ENCODE data around the gene MRPS15.
A peak's percentile ranks its signal among the peaks of the same experiment; 100 is the strongest.

MRPS15 gene

DNA sequence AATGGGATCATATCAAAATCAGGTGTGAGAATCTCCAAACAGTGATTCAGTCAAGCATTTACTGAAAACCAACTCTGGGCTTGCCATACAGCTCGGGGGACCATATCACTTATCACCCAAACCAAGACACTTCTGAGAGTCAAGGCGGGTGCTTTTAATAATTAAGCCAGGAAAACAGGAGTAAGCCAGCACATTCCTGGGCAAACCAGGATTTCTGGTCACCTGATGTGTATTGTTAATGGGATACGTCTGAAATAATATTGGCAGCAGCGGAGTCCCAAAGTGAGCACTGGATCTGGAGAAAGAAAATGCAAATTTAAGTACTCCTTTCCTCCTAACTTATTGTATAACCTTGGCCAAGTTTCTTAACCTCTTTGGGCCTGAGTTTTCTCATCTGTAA is 31.6 kb downstream of the MRPS15 start:
- TF ChIP-seq, protein P1, sequence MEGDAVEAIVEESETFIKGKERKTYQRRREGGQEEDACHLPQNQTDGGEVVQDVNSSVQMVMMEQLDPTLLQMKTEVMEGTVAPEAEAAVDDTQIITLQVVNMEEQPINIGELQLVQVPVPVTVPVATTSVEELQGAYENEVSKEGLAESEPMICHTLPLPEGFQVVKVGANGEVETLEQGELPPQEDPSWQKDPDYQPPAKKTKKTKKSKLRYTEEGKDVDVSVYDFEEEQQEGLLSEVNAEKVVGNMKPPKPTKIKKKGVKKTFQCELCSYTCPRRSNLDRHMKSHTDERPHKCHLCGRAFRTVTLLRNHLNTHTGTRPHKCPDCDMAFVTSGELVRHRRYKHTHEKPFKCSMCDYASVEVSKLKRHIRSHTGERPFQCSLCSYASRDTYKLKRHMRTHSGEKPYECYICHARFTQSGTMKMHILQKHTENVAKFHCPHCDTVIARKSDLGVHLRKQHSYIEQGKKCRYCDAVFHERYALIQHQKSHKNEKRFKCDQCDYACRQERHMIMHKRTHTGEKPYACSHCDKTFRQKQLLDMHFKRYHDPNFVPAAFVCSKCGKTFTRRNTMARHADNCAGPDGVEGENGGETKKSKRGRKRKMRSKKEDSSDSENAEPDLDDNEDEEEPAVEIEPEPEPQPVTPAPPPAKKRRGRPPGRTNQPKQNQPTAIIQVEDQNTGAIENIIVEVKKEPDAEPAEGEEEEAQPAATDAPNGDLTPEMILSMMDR (IDR thresholded peaks at IDR 0.05; ENCODE audit: low read depth, low read length, missing control alignments) = no peak
- in situ Hi-C loops (cut with HindIII; ENCODE audit: low sequenced_read_pairs) = no loop called here
- H3K4me3 ChIP-seq (ENCODE audit: low read depth, low read length) = no peak overlapping the region
- no peak for DNase-seq (ENCODE audit: low read depth)

DNA sequence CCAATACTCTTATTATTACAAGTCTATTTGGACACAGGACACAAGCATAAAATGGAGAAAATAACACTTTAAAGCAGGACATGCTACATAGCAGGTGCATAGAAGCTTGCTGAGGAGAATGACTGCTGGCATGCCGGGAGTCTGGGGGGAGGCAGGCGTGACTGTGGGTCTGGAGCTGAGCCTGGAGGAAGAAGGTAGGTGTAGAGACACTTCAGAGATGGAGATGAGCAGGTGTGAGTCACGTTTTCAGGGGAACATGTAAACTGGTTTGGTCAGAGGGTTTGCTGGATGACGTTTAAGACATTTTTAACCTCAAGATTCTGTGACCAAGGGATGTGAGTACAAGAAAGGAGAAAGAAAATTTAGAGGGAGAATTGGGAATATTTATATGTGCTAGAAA is 38.4 kb downstream of the MRPS15 start:
- no peak overlapping the region for H3K4me3 ChIP-seq (ENCODE audit: low read depth, low read length)
- in situ Hi-C loops (cut with HindIII; ENCODE audit: low sequenced_read_pairs) = no loop called here
- TF ChIP-seq, protein P1 (IDR thresholded peaks at IDR 0.05; ENCODE audit: low read depth, low read length, missing control alignments) = no peak
- no peak for DNase-seq (ENCODE audit: low read depth)

DNA sequence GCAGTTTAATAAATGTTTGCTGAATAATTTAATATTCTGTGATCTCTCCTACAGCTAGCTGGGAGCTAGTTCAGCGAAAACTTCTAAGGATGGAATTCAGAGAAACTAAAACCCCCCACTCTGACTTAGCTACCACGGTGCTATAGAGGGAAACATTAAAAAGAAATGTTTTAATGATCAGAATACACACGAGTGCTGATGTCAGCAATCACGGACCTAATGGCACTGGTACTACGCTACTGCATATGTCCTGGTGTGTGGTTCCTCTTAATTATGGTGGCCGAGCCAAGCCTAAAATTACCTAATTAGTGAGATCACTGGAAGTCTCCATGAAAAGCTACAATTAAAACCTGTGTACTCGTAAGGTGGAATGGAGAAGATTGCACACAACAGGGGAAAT is 42.5 kb downstream of the MRPS15 start:
- no peak overlapping the region for H3K4me3 ChIP-seq (ENCODE audit: low read depth, low read length)
- in situ Hi-C loops (cut with HindIII; ENCODE audit: low sequenced_read_pairs) = no loop called here
- DNase-seq (ENCODE audit: low read depth) = no peak
- TF ChIP-seq, protein P1 (IDR thresholded peaks at IDR 0.05; ENCODE audit: low read depth, low read length, missing control alignments) = no peak

DNA sequence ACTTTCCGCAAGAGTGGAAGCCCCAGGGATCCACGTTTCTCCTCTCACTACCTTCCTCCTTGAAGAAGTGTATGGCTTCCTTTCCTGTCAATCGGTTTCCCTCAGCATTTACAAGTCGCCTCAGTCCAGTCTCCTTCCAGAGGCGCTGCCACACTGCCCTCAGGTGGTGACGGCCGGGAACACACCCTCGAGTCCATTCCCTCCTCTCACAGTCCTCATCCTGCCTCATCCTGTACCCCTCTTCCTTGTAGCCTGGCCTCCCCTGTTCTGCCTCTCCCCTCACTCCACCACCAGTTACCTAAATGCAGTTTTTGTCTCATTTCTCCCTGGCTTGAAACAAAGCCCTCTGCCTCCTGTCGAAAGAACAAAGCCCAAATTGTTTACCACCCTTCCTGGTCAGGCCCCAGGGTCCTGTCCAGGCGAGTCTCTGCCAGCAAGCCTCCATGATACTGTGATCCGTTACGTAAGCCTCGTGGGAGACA is 43.3 kb downstream of the MRPS15 start:
- DNase-seq (ENCODE audit: low read depth) = peak; percentile 76
- TF ChIP-seq, protein P1 (IDR thresholded peaks at IDR 0.05; ENCODE audit: low read depth, low read length, missing control alignments) = peak; percentile 97
- no peak overlapping the region for H3K4me3 ChIP-seq (ENCODE audit: low read depth, low read length)
- in situ Hi-C loops (cut with HindIII; ENCODE audit: low sequenced_read_pairs) = no loop called here

DNA sequence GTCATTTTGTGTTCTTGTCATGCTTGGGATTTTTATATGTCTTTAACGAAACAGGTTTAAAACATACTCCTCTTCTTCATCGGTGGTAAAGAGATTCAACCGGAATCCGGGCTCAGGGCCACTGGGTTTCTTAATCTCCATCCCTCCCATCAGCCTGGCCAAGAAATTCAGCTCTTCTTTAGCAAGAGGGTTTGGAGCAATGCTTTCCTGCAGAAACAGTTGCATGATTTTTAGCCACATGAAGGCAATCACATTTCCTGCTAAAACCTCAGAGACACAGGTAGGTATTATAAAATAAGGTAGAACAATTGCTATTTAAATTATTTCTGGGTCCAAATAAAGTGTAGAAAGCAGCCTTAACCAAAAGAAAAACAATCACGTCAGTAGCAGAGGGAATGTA is 43.8 kb downstream of the MRPS15 start:
- TF ChIP-seq, protein P1 (IDR thresholded peaks at IDR 0.05; ENCODE audit: low read depth, low read length, missing control alignments) = no peak
- DNase-seq (ENCODE audit: low read depth) = no peak
- in situ Hi-C loops (cut with HindIII; ENCODE audit: low sequenced_read_pairs) = no loop called here
- H3K4me3 ChIP-seq (ENCODE audit: low read depth, low read length) = no peak overlapping the region

DNA sequence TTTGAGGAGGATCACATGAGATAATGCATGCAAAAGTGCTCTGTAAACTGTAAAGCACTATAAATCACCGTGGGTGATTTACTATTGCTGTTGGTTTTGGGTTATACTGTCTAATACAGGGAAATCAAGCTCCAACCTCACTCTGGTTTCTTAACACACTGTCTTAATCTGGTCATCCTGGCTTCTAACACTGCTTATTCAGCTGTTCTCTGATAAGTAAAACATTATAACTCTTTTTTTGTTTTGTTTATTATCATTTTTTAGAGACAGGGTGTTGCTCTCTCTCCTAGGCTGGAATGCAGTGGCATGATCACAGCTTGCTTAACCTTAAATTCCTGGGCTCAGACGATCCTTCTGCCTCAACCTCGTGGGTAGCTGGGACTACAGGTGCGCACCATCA is 44.6 kb downstream of the MRPS15 start:
- in situ Hi-C loops (cut with HindIII; ENCODE audit: low sequenced_read_pairs) = no loop called here
- H3K4me3 ChIP-seq (ENCODE audit: low read depth, low read length) = no peak overlapping the region
- no peak for DNase-seq (ENCODE audit: low read depth)
- TF ChIP-seq, protein P1 (IDR thresholded peaks at IDR 0.05; ENCODE audit: low read depth, low read length, missing control alignments) = no peak

DNA sequence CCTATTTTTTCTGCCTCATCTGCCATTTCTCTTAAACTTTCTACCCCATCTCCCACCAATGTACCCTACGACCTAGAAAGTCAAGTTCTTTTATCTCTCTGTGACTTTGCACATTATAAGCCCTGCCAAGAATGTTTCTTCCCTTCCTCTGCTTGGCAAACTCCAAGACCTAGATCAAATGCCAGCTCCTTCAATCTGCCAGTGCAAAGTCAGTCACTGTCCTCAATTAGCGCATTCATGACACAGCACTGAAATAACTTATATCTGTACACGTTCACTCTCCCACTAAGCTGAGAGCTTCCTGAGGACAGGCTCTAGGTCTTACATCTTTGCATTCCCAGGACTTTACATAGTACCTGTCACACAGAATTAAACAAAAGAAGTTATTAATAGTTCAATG is 45.0 kb downstream of the MRPS15 start:
- DNase-seq (ENCODE audit: low read depth) = no peak
- H3K4me3 ChIP-seq (ENCODE audit: low read depth, low read length) = no peak overlapping the region
- in situ Hi-C loops (cut with HindIII; ENCODE audit: low sequenced_read_pairs) = no loop called here
- TF ChIP-seq, protein P1 (IDR thresholded peaks at IDR 0.05; ENCODE audit: low read depth, low read length, missing control alignments) = no peak
